ENCODE measurements around the gene ARL15. TPM values are rescaled to one million over a fixed set of nuclear protein-coding genes. Genes with fewer than 3 reads are reported as not detected.

The ARL15 gene
- total RNA-seq, 1 experiment from 2014 or later = 13.0 TPM

DNA sequence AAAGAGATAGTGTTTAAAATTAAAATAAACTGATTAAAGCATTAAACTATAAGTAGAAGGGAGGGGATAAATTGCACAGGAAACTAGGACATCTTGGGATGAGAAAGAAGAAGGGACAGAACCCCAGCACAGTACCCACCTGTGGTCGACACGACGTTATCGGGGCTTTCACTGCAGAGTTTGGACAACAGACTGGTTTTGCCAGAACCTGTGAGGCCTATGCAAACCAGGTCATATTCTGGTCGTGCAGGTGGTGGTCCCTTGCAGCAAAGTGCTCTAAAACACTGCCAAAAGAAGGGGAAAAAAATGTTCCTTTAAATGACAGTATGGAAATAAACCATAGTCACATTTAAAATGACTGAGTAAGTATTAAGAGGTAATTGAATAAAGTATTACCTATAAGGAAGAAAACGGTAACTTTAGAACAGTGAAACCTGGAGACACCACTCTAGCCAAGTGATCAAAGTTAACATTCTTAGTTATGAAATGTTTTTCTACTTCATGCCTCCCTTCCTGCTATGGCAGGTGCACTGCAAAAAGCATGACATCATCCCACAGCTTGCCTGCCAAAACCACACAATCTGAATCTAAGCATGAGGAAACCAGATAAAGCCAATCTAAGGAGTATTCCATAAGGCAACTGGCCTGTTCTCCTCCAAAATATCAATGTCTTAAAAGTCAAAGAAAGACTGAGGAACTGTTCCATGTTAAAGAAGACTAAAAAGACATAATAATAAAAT, 138.6 kb downstream of the ARL15 start:
- Mint-ChIP-seq H3K9me3 (no peaks in the 10 kb centered on the region; a peak in 2 of 5 replicates), H3K4me1 (peaks cover 5% of the 10 kb centered on the region in 2 experiments; a peak in 3 of 4 replicates), H3K27me3 (ENCODE audit: low read depth) (no peaks in the 10 kb centered on the region), H3K27ac (no peak overlapping the region), H3K4me3 (no peak overlapping the region), H3K36me3 (ENCODE audit: insufficient read depth in 1 of 3, low read depth in 3 of 3) (peaks cover 0 to 4% (median 0%) of the 10 kb centered on the region in 3 experiments; a peak in 2 of 7 replicates)
- no peaks in the 10 kb centered on the region for H3K23me2 ChIP-seq (ENCODE audit: insufficient read length, low read depth, low read length, poor library complexity, severe bottlenecking)
- H4K8ac ChIP-seq (replicated peaks; ENCODE audit: insufficient read length, low read depth, low read length) = no peak overlapping the region
- no peak overlapping the region for H3K14ac ChIP-seq (ENCODE audit: insufficient read depth, low read length)
- no peak overlapping the region for H3K23ac ChIP-seq (ENCODE audit: insufficient read length, low read depth, low read length)
- no peaks in the 10 kb centered on the region for H3K79me2 ChIP-seq (ENCODE audit: insufficient read depth, low read length)
- no peak overlapping the region for H2BK12ac ChIP-seq (ENCODE audit: insufficient read length, low read depth, low read length)
- H2BK20ac ChIP-seq (ENCODE audit: low read depth, low read length, poor library complexity, severe bottlenecking) = no peak overlapping the region
- no peak overlapping the region for H3K9ac ChIP-seq (ENCODE audit: extremely low read depth, insufficient read length, low read length)
- H3K27me3 ChIP-seq (ENCODE audit: insufficient read depth, low read length) = no peaks in the 10 kb centered on the region
- H4K5ac ChIP-seq (ENCODE audit: insufficient read length, low read depth, low read length) = no peak overlapping the region
- H2AFZ ChIP-seq (ENCODE audit: low read length) = no peak overlapping the region
- H4K91ac ChIP-seq (ENCODE audit: insufficient read length, low read depth, low read length) = no peak overlapping the region
- H3K9me3 ChIP-seq (ENCODE audit: control insufficient read depth, low read depth, low read length) = no peaks in the 10 kb centered on the region
- no CpG with 5 or more reads among the region's 6 CpGs for WGBS (ENCODE audit: extremely low coverage, insufficient read length, low lambda C conversion rate)
- H3K56ac ChIP-seq (ENCODE audit: insufficient read length, low read depth, low read length) = no peak overlapping the region
- H2AK5ac ChIP-seq (ENCODE audit: insufficient read length, low read length) = no peak overlapping the region
- no peak overlapping the region for H2BK15ac ChIP-seq (ENCODE audit: low read depth, low read length)
- no peak overlapping the region for H2BK120ac ChIP-seq (ENCODE audit: low read depth, low read length, poor library complexity, severe bottlenecking)
- no peaks in the 10 kb centered on the region for H4K20me1 ChIP-seq (ENCODE audit: control insufficient read depth, insufficient read depth, insufficient read length)
- no peak overlapping the region for H3K27ac ChIP-seq (ENCODE audit: insufficient read length, low read depth, low read length)
- H3K4me2 ChIP-seq (ENCODE audit: insufficient read depth, insufficient read length, low read length) = no peak overlapping the region
- no peak overlapping the region for H2BK5ac ChIP-seq (ENCODE audit: insufficient read length, low read length)
- no peaks in the 10 kb centered on the region for H3K79me1 ChIP-seq (ENCODE audit: insufficient read depth, low read depth, low read length, poor library complexity, severe bottlenecking)
- H3K4me1 ChIP-seq (ENCODE audit: insufficient read depth, low read length) = no peaks in the 10 kb centered on the region
- TF ChIP-seq, protein P1, sequence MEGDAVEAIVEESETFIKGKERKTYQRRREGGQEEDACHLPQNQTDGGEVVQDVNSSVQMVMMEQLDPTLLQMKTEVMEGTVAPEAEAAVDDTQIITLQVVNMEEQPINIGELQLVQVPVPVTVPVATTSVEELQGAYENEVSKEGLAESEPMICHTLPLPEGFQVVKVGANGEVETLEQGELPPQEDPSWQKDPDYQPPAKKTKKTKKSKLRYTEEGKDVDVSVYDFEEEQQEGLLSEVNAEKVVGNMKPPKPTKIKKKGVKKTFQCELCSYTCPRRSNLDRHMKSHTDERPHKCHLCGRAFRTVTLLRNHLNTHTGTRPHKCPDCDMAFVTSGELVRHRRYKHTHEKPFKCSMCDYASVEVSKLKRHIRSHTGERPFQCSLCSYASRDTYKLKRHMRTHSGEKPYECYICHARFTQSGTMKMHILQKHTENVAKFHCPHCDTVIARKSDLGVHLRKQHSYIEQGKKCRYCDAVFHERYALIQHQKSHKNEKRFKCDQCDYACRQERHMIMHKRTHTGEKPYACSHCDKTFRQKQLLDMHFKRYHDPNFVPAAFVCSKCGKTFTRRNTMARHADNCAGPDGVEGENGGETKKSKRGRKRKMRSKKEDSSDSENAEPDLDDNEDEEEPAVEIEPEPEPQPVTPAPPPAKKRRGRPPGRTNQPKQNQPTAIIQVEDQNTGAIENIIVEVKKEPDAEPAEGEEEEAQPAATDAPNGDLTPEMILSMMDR (conservative IDR thresholded peaks at IDR 0.05) = no peak
- no peak overlapping the region for H3T11ph ChIP-seq (ENCODE audit: low read length)
- DNase-seq = no peak
- no peak overlapping the region for H3K4ac ChIP-seq (ENCODE audit: low read depth, low read length)
- H3K18ac ChIP-seq (ENCODE audit: insufficient read length, low read depth, low read length) = no peak overlapping the region
